ENCODE results near the gene NCAPH2. TPM values are rescaled to one million over a fixed set of nuclear protein-coding genes. Genes with fewer than 3 reads are reported as not detected.

NCAPH2 gene
- total and polyA plus RNA-seq, 2 of the 13 experiments (the other 11 are each of a cell fraction or from before 2014, with no cell fraction given), result 28.1 to 64.4 TPM

DNA sequence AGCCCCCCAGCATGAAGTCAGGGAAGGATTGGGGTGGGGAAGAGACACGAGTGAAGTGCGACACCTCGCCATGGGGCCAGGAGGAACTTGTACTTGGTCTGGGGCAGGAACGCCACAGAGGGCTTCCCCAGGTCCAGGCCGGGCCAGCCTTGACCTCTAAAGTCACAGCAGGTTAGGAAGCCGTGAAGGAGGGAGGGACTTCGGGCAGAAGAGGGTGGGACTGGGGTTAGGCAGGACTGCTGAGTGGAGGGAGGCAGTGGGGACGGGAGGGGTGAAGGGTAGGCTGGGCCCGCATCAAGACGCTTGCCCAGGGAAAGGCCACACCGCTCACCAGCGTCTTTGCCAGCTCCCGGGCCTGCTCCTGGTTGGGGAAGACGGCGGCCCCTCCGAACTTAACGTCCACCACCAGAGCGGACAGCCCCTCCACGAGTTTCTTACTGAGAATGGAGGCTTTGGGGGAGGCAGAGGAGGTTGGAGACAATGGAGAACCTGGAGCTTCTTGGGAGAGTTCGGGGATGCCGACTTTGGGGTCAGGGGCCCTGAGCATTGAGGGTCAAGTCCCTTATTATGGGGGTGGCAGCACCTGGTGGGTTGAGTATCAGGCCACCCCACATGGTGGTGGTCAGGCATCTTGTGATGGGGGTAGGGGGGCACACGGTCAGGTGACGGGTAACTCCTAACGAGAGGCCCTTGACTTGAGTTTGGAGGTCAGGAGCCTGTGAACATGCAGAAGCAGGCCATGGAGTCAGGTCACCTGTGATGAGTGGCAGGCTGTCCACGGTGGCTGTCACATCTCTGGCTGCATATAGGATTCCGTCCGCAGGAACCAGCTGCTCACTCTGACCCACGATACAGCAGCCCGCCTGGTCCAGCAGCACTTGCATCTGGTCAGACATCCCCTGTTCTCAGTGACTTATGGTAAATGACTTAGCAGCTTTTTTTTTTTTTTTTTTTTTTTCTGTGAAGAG, 19.1 kb downstream of the NCAPH2 start (continued):
- TF ChIP-seq ZNF382 (CRISPR knock-in tag; IDR thresholded peaks at IDR 0.05; ENCODE audit: borderline replicate concordance), result no peak
- TF ChIP-seq PRDM10 (CRISPR knock-in tag; IDR thresholded peaks at IDR 0.05; ENCODE audit: low read depth), result no peak
- no peak for TF ChIP-seq POGZ (CRISPR knock-in tag; IDR thresholded peaks at IDR 0.05)
- TF ChIP-seq ZNF547 (CRISPR knock-in tag; IDR thresholded peaks at IDR 0.05), result no peak
- 0 out of 2 replicates have a peak, but pooled peaks have one; percentile 45 for TF ChIP-seq KDM4B (CRISPR knock-in tag; IDR thresholded peaks at IDR 0.05)
- no peak for TF ChIP-seq ZNF282 (IDR thresholded peaks at IDR 0.05; ENCODE audit: partially characterized antibody)
- TF ChIP-seq MEIS1 (CRISPR knock-in tag; IDR thresholded peaks at IDR 0.05; ENCODE audit: borderline replicate concordance), result peak; percentile 68; the same call in 1 of the 2 replicates
- 0 out of 2 replicates have a peak, but pooled peaks have one; percentile 3 for TF ChIP-seq ZNF589 (CRISPR knock-in tag; conservative IDR thresholded peaks at IDR 0.05)
- TF ChIP-seq, protein P1, sequence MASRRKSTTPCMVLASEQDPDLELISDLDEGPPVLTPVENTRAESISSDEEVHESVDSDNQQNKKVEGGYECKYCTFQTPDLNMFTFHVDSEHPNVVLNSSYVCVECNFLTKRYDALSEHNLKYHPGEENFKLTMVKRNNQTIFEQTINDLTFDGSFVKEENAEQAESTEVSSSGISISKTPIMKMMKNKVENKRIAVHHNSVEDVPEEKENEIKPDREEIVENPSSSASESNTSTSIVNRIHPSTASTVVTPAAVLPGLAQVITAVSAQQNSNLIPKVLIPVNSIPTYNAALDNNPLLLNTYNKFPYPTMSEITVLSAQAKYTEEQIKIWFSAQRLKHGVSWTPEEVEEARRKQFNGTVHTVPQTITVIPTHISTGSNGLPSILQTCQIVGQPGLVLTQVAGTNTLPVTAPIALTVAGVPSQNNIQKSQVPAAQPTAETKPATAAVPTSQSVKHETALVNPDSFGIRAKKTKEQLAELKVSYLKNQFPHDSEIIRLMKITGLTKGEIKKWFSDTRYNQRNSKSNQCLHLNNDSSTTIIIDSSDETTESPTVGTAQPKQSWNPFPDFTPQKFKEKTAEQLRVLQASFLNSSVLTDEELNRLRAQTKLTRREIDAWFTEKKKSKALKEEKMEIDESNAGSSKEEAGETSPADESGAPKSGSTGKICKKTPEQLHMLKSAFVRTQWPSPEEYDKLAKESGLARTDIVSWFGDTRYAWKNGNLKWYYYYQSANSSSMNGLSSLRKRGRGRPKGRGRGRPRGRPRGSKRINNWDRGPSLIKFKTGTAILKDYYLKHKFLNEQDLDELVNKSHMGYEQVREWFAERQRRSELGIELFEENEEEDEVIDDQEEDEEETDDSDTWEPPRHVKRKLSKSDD (CRISPR knock-in tag; IDR thresholded peaks at IDR 0.05; ENCODE audit: low read depth), result no peak
- TF ChIP-seq ZNF670 (CRISPR knock-in tag; IDR thresholded peaks at IDR 0.05; ENCODE audit: borderline replicate concordance), result no peak
- TF ChIP-seq, protein P2, sequence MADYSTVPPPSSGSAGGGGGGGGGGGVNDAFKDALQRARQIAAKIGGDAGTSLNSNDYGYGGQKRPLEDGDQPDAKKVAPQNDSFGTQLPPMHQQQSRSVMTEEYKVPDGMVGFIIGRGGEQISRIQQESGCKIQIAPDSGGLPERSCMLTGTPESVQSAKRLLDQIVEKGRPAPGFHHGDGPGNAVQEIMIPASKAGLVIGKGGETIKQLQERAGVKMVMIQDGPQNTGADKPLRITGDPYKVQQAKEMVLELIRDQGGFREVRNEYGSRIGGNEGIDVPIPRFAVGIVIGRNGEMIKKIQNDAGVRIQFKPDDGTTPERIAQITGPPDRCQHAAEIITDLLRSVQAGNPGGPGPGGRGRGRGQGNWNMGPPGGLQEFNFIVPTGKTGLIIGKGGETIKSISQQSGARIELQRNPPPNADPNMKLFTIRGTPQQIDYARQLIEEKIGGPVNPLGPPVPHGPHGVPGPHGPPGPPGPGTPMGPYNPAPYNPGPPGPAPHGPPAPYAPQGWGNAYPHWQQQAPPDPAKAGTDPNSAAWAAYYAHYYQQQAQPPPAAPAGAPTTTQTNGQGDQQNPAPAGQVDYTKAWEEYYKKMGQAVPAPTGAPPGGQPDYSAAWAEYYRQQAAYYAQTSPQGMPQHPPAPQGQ (CRISPR knock-in tag; IDR thresholded peaks at IDR 0.05; ENCODE audit: borderline replicate concordance), result no peak; the same call in 1 of the 2 replicates
- no peak for TF ChIP-seq FOXP1 (IDR thresholded peaks at IDR 0.05)
- no peak for TF ChIP-seq FOXP1 (CRISPR knock-in tag; IDR thresholded peaks at IDR 0.05)
- peak; percentile 27; the same call in 1 of the 2 replicates for TF ChIP-seq HNF4A (CRISPR knock-in tag; IDR thresholded peaks at IDR 0.05)
- TF ChIP-seq NCOA5 (CRISPR knock-in tag; IDR thresholded peaks at IDR 0.05), result no peak
- TF ChIP-seq, protein P3, sequence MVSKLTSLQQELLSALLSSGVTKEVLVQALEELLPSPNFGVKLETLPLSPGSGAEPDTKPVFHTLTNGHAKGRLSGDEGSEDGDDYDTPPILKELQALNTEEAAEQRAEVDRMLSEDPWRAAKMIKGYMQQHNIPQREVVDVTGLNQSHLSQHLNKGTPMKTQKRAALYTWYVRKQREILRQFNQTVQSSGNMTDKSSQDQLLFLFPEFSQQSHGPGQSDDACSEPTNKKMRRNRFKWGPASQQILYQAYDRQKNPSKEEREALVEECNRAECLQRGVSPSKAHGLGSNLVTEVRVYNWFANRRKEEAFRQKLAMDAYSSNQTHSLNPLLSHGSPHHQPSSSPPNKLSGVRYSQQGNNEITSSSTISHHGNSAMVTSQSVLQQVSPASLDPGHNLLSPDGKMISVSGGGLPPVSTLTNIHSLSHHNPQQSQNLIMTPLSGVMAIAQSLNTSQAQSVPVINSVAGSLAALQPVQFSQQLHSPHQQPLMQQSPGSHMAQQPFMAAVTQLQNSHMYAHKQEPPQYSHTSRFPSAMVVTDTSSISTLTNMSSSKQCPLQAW (CRISPR knock-in tag; IDR thresholded peaks at IDR 0.05), result no peak; the same call in 1 of the 2 replicates
- TF ChIP-seq ZFP62 (CRISPR knock-in tag; IDR thresholded peaks at IDR 0.05), result no peak
- no peak for TF ChIP-seq ZKSCAN1 (IDR thresholded peaks at IDR 0.05; ENCODE audit: low read length)
- TF ChIP-seq FIP1L1 (IDR thresholded peaks at IDR 0.05; ENCODE audit: borderline replicate concordance, insufficient read depth, low read depth, low read length), result 0 out of 2 replicates have a peak, but pooled peaks have one; percentile 25

Measured in HepG2 (cell line).